NCI-H2107 treated with DMSO at 0.1 percent for 48 hours (cell line): Measurements from ENCODE around the gene MORN1.

Experiments
- DNase-seq: peaks from one replicate; lab custom pipeline; 2025; ENCODE audit not compliant: unreplicated experiment; lab: John Stamatoyannopoulos, UW

MORN1 gene

GRCh38 chr1:2388004-2388913 lies 3.1 kb downstream of the MORN1 start:
- no peak for DNase-seq

- no peak for DNase-seq
Observed at GRCh38 chr1:2386636-2387611, 4.4 kb downstream of the MORN1 start.

DNA sequence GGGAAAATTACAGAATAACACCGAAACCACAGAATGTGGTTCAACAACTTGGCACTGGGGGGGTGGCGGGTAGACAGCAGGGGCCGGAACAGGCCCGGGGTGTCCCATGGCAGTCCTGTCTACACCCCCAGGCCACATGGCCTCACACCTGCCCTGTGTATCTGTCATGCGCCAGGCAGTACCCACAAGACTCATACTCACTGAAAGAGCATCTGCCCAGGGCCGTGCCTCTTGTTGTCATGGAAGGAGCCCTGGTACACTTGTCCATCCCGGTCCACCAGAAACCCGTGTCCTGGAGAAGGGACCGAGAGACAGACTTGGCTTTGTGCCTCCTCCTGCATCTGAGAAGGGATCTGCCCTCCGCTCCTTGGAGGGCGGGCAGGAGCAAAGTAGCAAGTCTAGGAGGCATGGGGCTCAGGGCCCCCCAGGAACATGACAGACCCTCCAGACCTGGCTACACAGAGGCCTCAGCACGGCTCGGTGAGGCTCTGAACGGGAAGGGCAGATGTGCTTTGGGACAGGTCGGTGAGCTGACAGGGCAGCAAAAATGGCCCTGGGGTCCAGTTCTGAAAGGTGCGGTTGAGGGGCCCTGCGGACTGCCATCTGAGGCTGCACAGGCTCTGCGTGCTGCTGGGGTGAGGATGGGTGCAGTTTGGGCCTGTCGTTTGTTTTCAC lies 5.6 kb downstream of the MORN1 start:
- DNase-seq = no peak

DNA sequence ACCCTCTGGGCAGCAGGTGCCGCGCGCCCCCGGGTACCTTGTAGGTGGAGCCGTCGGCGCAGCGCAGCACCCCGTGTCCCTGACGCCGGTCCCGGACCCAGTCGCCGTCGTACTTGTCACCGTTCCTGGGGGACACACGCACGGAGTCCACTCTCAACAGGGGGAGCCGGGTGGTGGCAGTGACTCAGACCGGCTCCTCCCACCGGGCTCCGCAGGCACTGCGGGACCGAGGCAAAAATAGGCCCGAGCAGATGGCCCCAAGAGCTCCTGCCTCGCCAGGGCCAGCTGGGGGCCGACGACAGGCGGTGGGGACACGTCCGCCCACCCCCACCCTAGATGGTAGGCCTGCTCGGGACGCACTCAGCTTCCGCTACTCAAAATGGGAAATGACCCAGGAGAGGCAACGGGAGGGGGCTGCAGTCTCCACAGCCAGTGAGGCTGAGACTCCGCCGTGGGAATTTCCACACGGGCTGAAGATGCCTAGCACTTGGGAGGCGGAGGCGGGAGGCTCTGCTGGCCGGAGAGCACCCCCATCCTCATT lies 6.3 kb downstream of the MORN1 start:
- no peak for DNase-seq

DNA sequence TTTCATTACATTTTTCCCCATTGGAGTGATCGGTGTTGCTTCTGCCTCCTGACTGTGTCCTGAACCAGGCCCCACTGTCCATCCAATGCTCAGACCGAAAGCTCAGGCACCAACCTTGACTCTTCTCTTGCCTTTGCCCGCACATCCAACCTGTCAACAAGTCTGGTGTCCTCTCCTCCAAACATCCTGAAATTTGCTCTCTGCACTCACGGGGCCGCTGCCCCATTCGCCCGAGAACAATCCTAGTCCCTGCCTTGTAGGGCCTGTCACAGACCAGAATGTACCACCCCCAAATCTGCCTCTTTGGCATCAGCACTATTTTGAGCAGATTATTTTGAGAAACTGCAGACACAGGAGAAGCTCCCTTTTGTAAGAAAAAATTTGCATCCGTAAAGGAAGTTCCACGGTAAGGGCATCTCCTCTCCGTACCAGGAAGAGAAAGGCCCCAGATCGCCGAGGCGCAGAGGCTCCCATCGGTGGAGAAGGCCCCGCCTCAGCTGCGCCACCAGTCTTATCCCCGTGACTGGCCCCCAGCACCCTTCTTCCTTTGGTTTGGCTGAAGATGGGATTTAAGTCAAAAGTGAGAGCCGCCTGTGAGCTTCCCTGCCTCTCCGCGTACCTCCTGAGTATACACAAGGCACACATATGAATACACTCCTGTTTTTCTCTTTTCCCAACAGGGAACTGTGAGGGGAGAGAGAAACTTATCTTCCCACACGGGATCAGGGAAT lies 7.1 kb downstream of the MORN1 start:
- DNase-seq = no peak

GRCh38 chr1:2383576-2383975 lies 7.8 kb downstream of the MORN1 start:
- no peak for DNase-seq

- no peak for DNase-seq
Observed at GRCh38 chr1:2382621-2383361, 8.6 kb downstream of the MORN1 start.

GRCh38 chr1:2381741-2382620 lies 9.4 kb downstream of the MORN1 start:
- no peak for DNase-seq

DNA sequence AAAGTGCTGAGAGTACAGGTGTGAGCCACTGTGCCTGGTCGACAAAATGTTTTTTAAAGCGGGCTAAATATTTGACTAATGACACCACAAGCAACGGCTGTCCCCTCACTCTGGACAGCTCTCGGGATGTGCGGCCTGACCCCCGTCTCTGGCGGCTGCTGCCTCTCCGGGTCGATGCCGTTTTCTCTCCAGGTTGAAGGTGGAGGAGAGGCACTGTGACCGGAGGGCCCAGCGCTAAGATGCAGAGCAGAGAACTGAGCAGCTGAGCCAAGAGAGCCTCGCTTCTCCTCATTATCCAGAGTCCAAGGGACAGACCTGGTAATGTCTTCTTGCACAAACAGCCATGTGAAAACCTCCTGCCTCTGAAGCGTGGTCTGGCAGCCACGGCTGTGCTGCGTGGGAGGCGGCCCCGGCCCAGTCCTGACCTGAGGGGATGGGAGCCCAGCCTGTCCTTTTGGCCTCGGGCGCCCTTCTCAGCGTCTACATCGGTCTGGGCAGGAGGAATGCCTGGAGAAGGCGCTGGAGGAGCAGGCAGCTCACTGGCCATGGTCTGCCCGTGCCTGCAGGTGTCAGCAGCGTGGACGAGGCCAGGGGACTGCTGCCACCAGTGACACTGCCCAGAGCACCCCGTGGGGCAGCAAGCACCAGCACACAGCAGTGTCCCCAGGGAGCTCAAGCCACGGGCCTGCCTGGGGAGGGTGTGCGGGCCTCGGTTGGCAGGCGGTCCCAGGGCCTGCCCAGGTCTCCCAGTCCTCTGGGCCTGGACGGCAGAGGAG lies 10.3 kb downstream of the MORN1 start:
- DNase-seq = no peak

DNA sequence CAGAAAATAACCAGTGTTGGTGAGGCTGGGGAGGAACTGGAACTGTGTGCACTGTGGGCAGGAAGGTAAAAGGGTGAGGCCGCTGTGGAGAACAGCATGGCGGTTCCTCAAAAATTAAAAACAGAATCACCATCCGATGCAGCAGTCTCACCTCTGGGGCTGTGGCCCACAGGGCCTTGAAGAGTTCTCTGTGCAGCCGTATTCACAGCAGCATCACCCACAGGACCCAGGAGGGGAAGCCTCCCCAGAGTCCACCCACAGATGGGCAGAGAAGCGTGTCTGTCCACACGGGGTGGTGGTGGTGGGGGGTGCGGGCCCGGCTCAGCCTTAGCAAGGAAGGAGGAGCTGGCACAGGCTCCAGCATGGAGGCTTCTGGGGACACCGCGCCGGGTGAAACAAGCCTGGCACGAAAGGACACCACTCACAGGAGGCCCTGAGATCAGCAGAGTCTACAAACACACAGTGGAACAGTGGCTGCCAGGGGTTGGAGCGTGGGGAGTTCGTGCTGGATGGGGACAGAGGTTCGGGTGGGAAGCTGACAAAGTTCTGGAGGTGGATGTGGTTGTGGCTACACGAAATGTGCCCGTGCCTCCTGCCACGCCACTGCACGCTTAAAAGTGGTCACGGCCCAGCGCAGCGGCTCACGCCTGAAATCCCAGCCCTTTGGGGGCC lies 11.5 kb downstream of the MORN1 start:
- DNase-seq = no peak

GRCh38 chr1:2378956-2379732 lies 12.2 kb downstream of the MORN1 start:
- DNase-seq = no peak

DNA sequence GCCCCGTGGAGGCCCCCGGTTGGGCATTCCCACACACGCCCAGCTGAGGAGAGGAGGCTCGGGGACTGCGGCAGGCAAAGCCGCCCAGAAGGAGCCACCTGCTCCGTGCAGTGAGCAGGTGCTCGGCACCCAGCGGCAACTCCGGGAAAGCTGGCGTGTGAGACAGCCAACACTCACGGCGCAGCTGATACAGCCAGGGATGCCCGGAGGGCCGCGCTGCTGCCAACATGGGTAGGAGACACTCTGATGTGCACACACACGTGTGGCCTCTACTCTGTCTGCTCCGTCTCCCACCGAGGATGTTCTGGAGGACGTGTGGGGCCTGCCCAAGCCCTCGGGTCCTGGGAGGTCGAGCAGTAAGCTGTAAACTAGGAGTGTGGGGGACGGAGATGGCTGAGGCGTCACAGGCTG lies 12.9 kb downstream of the MORN1 start:
- DNase-seq = no peak

- DNase-seq = no peak
Observed at GRCh38 chr1:2377751-2378440, 13.5 kb downstream of the MORN1 start.

GRCh38 chr1:2376931-2377672 lies 14.3 kb downstream of the MORN1 start:
- DNase-seq = no peak

DNA sequence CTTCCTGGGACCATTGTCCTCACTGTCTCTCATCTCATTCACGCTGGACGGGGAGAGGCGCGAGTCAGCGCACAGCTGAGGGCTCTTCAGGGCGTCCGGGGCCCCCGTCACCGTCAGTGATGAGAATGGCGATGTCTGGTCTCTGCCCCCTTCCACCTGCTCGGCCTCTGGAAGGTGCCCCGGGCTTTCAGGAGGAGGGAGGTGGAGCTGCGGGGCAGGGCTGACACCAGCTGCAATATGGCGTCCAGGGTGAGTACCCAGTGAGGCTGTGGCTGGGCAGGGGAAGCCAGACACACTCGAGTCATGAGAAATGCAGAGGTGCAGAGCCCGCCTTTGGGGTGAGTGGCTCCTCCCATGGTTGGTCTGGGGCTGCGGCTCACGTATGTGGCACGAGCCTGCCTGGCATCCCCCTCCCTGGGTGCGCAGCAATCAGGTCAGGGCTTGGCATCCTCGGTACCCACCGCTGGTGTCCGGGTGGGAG lies 15.1 kb downstream of the MORN1 start:
- no peak for DNase-seq
